GM19238 (cell line): ENCODE measurements around the gene SLC19A1.
"Not testable (repeated sequence)": the region's sequence is repeated elsewhere in the genome, so short reads cannot be mapped to it uniquely, and the experiment has no call there.

Experiments
- DNase-seq: peaks from one replicate; pipeline ENCODE4 v3.0.0; 2011; ENCODE audit warnings: low spot score; ENCODE audit not compliant: insufficient read length

Gene SLC19A1

DNA sequence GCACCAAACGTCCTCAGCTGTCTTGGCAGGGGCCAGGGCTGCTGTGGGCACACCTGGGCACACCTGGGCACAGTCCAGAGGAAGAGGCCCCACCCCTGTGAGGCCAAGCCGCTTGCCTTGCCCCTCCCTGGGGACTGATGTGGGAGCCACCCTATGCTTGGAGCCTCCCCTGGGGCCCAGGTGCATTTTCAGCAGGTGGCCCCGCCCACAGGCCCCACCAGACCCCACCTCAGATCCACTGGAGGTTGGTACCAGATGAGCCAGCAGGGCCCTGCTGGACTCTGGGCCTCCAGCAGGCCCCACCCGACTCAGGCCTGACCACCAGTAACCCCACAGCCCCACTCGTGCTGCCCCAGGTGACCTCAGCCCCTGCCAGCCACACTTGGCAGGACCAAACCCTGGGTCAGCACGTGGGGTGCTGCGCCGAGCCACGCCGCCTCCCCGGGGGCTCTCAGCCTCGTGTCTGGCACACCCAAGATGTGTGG, 8.8 kb downstream of the SLC19A1 start:
- no peak for DNase-seq

DNA sequence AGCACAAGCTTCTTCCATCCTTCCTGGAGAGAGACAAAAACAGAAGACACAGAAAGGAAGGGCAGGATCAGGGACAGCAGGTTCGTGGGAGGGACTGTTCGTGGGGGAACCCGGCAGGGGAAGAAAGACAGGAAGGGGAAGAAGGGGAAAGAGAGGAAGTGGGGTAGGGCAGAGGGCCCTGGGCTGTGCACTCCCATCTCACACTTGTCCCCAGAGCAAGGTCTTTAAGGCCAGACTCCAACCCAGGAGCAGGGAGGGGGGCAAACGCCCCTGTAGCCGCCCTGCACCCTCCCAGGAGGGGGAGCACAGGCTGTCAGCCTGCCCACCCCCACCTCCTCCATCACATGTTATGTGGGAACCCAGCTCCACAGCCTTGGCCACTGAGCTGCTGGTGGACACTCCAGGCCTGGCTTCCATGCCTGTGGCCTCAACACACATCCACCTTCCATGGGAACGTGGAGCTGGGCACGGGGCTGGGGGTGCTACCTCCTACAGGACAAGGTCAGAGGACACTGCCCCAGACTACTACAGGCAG, 9.3 kb downstream of the SLC19A1 start:
- DNase-seq, result no peak

DNA sequence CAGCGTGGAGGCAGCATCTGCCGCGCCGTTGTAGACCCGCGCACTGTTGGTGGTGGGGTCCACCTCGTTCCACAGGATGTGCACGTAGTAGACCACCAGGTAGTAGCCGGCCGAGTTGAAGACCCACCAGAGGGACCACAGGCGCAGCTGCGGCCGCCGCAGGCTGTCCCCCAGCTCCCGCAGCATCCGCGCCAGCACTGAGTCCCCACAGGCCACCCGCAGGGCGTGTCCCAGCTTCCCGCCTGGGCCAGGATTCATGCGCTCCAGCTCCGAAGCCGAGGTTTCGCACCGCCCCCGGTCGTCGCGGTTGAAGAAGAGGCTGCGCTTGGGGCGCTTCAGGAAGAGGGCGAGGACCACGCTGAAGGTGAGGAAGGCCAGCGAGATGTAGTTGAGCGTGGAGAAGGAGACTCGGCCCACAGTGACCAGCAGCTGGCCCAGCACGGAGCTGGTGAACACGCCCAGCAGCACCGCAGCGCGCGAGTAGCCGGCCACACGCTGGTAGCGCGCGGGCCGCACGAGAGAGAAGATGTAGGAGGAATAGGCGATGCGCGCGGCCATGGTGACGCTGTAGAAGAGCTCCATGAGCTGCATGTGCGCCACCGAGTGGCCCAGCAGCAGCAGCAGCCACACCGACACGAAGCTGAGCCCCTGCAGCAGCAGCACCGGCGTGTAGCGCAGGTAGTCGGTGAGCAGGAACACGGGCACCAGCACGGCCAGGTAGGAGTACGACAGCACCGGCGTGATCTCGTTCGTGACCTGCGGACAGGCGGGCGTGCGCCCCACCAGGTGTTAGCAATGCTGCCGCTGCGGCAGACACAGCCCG, 10.6 kb downstream of the SLC19A1 start:
- DNase-seq, result no peak

DNA sequence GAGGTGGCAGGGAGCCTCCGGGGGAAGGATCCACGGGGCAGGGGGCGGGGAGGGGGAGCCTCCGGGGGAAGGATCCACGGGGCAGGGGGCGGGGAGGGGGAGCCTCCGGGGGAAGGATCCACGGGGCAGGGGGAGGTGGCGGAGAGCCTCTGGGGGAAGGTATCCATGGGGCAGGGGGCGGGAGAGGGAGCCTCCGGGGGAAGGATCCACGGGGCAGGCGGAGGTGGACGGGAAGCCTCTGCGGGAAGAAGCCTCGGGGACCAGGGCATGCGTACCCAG, 11.2 kb downstream of the SLC19A1 start:
- not testable (repeated sequence) for DNase-seq

DNA sequence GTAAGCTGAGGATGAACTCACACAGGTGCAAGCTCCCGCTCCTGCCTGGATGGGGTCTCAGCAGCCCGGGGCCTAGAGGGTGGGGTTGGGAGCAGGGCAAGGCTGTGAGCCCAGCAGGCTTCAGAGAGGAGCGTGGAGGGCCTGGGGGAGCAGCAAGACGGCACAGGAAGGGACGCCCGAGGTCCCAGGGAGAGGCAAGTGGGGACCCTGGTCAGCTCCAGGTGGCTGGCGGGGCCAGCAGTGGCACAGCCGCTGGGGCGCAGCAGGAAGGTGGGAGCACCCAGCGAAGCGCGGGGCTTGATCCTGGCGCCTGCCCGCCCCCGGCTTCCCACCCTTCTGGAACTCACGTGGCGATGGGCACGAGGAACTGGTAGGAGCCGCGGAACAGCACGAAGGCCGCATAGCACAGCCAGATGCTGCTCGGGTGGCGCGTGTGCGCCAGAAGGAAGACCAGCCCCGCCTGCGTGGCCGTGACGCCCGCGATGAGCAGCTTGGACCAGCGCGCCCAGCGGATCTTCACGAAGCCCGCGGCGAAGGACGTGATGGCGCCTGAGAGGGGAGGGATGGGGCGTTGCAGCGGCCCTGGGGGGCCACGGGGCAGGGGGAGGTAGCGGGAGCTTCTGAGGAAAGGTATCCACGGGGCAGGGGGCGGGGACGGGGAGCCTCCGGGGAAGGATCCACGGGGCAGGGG, 11.7 kb downstream of the SLC19A1 start:
- DNase-seq, result no peak

DNA sequence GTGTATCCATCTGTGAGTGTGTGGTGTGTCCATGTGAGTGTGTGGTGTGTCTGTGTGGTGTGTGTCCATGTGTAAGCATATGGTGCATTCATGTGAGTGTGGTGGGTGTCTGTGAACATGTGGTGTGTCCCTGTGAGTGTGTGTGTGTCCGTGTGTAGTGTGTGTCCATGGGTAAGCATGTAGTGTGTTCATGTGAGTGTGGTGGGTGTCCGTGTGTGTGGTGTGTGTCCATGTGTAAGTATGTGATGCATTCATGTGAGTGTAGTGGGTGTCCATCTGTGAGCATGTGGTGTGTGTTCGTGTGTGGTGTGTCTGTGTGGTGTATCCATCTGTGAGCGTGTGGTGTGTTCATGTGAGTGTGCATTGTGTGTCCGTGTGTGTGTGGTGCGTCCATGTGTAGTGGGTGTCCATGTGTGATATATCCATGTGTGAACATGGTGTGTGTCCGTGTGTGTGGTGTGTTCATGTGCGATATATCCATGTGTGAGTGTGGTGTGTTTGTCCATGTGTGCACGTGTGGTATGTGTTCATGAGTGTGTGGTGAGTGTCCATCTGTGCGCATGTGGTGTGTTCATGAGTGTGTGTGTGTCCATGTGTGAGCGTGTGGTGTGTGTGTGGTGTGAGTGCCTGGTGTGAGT, 12.3 kb downstream of the SLC19A1 start:
- DNase-seq, result no peak

DNA sequence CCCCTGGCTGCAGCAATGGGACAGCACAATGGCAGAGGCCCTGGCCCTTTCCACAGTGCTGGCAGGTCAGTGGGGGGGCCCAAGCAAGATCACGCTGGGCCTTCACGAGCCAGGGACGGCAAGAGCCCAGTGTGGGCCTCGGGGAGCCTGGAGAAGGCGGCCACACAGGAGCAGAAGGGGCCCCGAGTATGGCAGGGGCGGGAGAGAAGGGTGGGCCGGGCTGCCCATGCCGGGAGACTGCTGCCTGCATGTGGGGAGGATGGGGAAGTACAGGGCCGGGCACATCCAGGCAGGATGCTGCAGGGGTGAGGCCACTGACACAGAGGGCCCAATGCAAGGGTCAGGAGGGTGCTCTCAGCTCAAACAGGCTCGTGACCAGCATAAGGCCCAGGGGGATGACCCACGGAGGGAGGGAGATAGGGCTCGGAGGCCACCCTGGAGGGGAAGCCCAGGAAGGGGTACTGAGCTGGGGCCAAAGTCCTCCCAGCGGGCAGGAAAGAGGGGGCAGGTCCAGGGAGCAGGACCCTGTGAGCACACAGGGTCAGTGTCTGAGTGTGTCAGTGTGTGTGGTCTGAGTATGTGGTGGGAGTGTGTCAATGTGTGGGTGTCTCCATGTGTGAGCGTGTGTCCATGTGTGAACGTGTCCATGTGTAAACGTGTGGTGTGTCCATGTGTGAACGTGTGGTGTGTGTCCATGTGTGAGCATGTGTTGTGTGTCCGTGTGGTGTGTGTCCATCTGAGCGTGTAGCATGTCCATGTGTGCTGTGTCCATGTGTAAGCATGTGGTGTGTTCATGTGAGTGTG, 13.1 kb downstream of the SLC19A1 start:
- no peak for DNase-seq

DNA sequence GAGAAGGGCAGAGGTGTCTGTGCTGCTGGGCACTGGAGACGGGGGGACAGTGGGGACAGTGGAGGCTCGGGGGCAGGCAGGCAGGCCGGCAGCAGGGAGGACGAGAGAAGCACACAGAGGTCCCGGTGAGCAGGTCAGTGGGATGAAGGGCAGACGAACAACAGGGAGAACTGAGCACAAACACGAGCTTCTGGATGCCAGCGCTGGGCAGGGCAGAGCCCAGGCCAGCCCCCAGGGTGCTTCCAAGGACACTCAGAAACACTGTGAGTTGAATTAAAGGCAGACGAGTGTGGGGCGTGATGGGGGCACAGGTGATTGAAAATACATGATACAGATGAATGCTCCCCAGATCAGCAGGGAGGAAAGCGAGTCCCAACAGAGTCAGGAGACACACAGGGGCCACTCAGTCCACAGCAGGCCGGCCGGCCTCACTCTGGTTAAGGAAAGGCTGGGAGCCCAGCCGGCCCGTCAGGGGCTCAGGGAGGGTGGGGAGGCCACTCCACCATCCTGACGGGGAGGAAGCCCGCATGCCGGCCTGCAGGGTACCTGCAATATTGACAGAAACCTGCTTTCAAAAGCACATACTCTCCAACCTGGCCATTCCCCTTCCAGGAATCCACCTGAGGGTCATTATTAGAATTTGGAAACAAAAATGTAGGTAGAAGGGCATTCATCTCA, 14.1 kb downstream of the SLC19A1 start:
- DNase-seq, result no peak

DNA sequence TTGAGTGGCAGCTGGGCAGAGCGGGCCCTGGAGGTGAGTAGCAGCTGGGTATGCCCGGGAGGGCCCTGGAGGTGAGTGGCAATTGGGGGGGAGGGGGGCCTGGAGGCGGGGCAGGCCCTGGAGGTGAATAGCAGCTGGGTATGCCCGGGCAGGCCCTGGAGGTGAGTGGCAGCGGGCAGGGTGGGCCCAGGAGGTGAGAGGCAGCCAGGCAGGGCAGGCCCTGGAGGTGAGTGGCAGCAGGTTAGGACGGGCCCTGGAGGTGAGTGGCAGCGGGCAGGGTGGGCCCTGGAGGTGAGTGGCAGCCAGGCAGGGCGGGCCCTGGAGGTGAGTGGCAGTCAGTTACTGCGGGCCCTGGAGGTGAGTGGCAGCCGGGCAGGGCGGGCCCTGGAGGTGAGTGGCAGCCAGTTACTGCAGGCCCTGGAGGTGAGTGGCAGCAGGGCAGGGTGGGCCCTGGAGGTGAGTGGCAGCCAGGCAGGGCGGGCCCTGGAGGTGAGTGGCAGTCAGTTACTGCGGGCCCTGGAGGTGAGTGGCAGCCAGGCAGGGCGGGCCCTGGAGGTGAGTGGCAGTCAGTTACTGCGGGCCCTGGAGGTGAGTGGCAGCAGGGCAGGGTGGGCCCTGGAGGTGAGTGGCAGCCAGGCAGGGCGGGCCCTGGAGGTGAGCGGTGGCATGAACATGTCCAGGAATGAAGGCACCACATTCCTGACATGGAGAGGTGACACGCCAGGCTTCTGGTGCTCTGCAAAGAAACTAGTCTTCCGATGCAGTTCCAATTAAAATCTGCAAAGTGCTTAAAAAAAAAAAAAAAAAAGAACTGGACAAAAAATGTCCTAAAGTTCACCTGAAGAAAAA, 14.9 kb downstream of the SLC19A1 start:
- DNase-seq, result not testable (repeated sequence)

DNA sequence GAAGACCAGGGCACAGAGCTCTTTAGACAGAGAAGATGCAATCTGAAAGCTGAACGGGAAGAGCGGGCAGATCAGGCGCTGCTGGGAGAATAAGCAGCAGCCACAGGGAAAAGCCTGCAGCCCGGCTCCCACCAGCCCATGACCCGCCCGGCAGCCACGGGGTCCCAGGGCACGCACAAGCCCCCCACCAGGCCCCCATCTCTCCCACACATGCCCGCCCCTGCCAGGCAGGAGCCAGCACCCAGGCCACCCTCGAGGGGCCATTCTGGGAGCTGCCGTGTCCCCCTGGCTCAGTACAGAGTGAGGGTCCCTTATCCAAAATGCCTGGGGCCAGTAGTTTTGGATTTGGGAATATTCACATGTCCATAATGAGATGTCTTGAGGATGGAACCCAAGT, 16.3 kb downstream of the SLC19A1 start:
- no peak for DNase-seq

DNA sequence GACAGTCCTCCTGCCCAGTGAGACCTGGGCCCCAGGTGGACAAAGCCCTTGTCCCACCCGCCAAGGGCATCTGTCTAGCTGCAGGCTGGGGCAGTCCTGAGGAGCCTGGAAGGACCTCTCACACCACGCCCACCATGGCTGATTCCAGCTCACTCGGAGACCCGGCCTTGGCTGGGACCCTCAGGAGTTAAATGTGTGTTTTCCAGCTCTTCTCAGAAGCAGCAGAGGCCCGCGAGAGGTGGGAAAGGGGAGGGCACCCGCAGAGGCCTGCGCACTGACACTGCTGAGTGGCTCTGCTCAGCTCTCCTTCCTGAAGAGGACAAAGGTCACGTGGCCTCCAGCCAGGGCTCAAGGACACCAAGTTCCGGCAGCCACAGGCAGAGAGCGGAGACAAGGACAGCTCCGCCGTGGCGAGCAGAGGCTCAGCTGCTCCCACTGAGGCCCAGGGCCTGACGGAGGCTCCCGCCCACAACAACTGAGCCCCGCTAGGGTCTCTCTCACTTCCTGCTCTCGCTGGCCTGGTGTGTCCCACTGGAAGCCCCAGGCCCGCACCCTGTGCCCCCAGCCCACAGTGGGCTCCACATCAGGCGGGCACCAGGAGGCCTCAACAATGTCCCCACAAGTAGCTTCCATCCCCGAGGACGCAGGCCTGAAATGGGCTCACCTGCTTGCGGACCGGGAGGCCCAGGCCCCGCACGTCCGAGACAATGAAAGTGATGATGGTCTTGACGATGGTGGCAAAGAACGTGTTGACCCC, 16.9 kb downstream of the SLC19A1 start:
- no peak for DNase-seq

DNA sequence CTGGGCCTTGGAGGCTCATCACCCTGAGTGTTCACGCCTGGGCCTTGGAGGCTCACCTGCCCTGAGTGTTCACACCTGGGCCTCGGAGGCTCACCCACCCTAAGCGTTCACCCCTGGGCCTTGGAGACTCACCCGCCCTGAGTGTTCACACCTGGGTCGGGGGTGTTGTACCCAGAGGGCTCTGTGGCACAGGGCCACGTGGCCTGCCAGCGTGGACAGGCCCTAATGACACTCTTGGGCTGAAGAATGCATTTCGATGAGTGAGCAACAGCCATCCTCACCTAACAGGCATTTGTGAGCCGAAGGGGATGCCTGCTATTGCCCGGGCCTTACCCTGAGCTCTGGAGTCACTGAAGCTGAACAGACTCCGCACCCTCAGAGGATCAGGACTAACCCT, 17.5 kb downstream of the SLC19A1 start:
- DNase-seq, result no peak

DNA sequence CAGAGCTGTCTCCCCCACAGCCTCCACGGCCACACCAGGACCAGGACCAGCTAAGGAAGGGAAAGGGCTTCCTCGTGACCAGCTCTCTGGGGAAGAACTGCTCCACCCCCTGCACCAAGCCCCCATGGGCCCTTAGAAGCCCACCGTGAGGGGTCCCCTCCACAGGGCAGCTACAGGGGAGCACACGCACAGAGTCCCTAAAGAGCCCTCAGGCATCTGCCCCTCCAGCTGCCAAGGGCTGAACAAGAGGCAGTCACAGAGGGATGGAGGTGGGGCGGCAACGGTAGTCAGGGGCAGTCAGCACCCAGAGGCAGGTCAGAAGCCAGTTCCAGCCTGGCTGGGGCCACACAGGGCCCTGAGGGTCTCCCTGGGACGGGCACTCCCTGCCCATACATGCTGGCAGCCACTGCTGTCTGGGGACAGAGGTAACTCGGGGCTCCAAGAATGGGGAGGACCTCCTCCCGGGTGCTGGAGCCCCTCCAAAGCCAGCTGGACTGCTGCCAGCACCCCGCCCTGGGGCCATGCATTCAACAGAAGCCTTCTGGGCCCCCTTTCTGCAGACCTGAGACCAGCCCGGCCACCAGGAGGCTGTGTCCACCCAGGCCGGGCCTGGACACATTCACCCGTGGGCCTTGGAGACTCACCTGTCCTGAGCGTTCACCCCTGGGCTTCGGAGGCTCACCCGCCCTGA, 18.7 kb downstream of the SLC19A1 start:
- DNase-seq, result no peak

DNA sequence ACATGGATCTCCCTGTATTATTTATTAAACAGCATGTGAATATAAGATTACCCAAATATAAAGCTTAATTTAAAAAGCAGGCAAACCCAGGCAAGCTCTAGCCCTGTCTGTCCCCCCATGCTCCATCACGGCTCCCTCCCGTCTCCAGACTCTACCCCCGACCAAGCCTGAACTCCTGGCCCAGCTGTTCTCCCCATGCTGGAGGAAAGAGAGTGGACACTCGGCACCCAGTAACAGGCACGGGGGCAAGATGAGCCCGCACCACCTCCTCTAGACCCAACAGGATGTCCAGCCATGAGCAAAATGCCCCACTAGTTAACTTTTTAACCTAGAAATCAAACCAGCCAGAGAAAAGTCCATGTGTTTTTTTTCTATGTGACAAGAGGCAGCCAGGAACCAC, 19.3 kb downstream of the SLC19A1 start:
- DNase-seq, result no peak

DNA sequence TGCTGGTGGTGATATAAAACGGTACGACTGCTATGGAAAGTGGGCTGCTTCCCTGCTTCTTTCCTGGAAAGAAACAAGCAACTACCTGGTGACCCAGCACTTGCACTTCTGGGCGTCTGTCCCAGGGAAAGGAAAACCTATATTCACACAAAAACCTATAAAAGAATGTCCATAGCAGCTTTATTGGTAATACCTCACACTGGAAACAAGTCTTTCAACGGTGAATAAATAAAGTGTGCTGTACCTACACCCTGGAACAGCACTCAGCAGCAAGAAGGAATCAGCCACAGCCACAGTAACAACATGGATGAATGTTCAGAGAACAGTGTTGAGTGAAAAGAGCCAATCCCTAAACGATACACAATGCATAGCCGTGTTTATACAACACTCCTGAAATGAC, 19.9 kb downstream of the SLC19A1 start:
- DNase-seq, result no peak

DNA sequence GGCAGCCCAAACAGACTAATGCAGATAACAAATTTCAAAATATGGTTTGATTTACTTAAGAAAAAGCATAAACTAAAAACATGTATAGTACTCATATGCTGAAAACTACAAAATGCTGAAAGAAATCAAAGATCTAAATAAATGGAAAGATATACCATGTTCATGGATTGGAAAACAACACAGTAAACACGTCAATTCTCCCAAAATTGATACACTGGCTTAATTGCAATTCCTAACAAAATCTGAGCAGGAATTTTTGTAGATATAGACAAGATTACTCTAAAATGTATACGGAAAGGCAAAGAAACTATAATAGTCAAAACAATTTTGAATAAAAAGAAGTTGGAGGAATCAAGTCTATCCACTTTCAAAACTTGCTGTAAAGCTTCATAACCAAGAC, 21.0 kb downstream of the SLC19A1 start:
- DNase-seq, result no peak

DNA sequence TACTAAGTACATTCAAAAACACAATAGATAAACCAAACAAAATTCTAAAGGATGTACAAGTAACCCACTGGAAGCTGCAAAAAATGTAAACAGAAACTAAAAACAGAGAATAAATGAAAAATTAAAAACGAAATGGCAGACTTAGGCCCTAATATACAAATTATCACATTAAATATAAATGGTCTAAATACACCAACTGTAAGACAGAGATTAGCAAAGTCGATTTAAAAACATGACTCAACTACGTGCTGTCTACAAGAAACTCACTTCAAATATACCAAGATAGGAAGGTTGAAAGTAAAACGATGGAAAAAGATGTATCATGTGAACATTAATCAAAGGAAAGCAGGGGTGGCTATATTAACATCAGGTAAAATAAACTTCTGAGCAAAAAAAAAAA, 23.1 kb downstream of the SLC19A1 start:
- no peak for DNase-seq

DNA sequence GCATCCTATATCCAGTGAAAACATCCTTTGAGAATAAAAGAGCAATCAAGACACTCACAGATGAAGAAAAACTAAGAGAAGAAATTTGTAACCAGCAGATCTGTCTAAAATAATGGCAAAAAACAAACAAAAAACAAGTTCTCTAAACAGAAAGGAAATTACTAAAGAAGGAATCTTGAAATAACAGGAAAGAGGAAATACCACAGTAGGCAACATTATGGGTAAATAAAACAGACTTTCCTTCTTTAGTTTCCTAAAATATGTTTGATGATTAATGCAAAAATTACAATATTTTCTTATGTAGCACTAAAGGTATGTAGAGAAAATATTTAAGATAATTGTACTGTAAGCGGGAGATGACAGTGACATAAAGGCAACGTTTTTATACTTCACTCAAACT, 23.5 kb downstream of the SLC19A1 start:
- DNase-seq, result no peak
